CD4-positive, alpha-beta T cell (primary cell): Measurements from ENCODE around the gene EIF4EBP2. TPM values are rescaled to one million over a fixed set of nuclear protein-coding genes. Genes with fewer than 3 reads are reported as not detected.

ENCODE experiments used
- ATAC-seq: fragments of 200-7000 bp; cut with Tn5 transposase; one replicate; pipeline ENCODE4 v1.10.0; 2022; ENCODE audit warnings: mild to moderate bottlenecking; ENCODE audit not compliant: poor library complexity
- CTCF ChIA-PET: fragments of 350-600 bp; sonication (Branson Sonifier 250); formaldehyde crosslinking; loops from one replicate; lab custom pipeline; 2021; ENCODE audit warnings: antibody characterized with exemption, inconsistent platforms; lab: Charles Lee
- POLR2A ChIA-PET: fragments of 350-600 bp; sonication (Branson Sonifier 250); formaldehyde crosslinking; loops from one replicate; lab custom pipeline; 2021; ENCODE audit warnings: antibody characterized with exemption, inconsistent platforms; lab: Charles Lee
- DNase-seq, 14 experiments: peaks; one replicate each; pipeline ENCODE4 v3.0.0-alpha.2; 2013 to 2020; ENCODE audit warnings: mixed read lengths in 2 of 14
- H3K27ac ChIP-seq, 2 donors: one replicate each; pipeline versions ENCODE4 v1.5.1 to v1.7.0; 2013; ENCODE audit warnings: low read length in 2 of 2, low read depth in 1 of 2, mild to moderate bottlenecking in 1 of 2
- H3K27me3 ChIP-seq, 2 experiments: 1 replicate in 1 of 2; 2 replicates in 1 of 2; pipeline versions ENCODE4 v1.6.1 to v1.7.0; 2013; ENCODE audit warnings: low read length in 2 of 2, control low read depth in 1 of 2, mild to moderate bottlenecking in 1 of 2, moderate library complexity in 1 of 2; ENCODE audit not compliant: insufficient read depth in 2 of 2, control insufficient read depth in 1 of 2
- H3K36me3 ChIP-seq: one replicate; pipeline ENCODE4 v1.6.1; 2013; ENCODE audit warnings: low read length, control low read depth; ENCODE audit not compliant: insufficient read depth
- H3K4me1 ChIP-seq: one replicate; pipeline ENCODE4 v1.6.1; 2013; ENCODE audit warnings: low read length, control low read depth; ENCODE audit not compliant: insufficient read depth
- H3K4me3 ChIP-seq: one replicate; pipeline ENCODE4 v1.5.1; 2013; ENCODE audit warnings: mild to moderate bottlenecking, low read length, moderate library complexity
- H3K9me3 ChIP-seq, 2 experiments: 1 replicate in 1 of 2; 2 replicates in 1 of 2; pipeline versions ENCODE4 v1.6.1 to v1.7.0; 2013; ENCODE audit warnings: low read length in 2 of 2, mild to moderate bottlenecking in 2 of 2, control low read depth in 1 of 2, moderate library complexity in 1 of 2; ENCODE audit not compliant: control insufficient read depth in 1 of 2, insufficient read depth in 1 of 2
- H3K27ac Mint-ChIP-seq: one replicate; pipeline ENCODE4 v1.8.0; 2020; ENCODE audit warnings: mixed read lengths
- H3K27me3 Mint-ChIP-seq: one replicate; pipeline ENCODE4 v1.8.0; 2021; ENCODE audit warnings: mixed read lengths
- H3K36me3 Mint-ChIP-seq: one replicate; pipeline ENCODE4 v1.8.0; 2021; ENCODE audit warnings: low read depth, mixed read lengths
- H3K4me1 Mint-ChIP-seq: one replicate; pipeline ENCODE4 v1.8.0; 2021; ENCODE audit warnings: low read depth, mixed read lengths
- H3K4me3 Mint-ChIP-seq: one replicate; pipeline ENCODE4 v1.8.0; 2020; ENCODE audit warnings: mild to moderate bottlenecking, mixed read lengths
- H3K9me3 Mint-ChIP-seq: one replicate; pipeline ENCODE4 v1.8.0; 2020; ENCODE audit warnings: mixed read lengths
- intact Hi-C, 2 experiments: fragments of 100-400 bp; cut with DNase I in 1 of 2; cut with micrococcal nuclease in 1 of 2; formaldehyde crosslinking; loops; one replicate each; pipeline versions ENCODE4 v1.15.1 to v1.9.0; 2023 to 2025; cut with DNase I, micrococcal nuclease
- total RNA-seq, 174 experiments: library from RNA in 2 of 174; stranded (reverse) in 2 of 174; gene quantifications; one replicate each; pipeline ENCODE4 v1.2.3 and lab custom pipeline; 2021 to 2026
- TF ChIP-seq, protein P1 (sequence below): fragments of 200-600 bp; IDR thresholded peaks from one replicate; pipeline ENCODE4 v1.8.0; 2022; ENCODE audit warnings: antibody characterized with exemption, mild to moderate bottlenecking

Gene EIF4EBP2
- total RNA-seq, 2 experiments from 2014 or later = 21.4 to 22.6 TPM

GRCh38 chr10:70432561-70433263, 28.8 kb downstream of the EIF4EBP2 start:
- peaks cover 42% of the 10 kb centered on the region for H3K4me1 Mint-ChIP-seq
- peaks cover 21% of the 10 kb centered on the region for H3K36me3 ChIP-seq
- no peaks in the 10 kb centered on the region for H3K27me3 ChIP-seq
- H3K4me3 ChIP-seq = peak overlapping the region; percentile 47
- peak overlapping the region in 1 of 2 donors; percentile 45 for H3K27ac ChIP-seq
- intact Hi-C loops = no loop called here
- peak overlapping the region; percentile 57 for H3K27ac Mint-ChIP-seq
- ChIA-PET CTCF (no interaction called here), POLR2A (interaction anchor here (1.0 to 1.8 kb wide), 5 partner anchors 8 to 262 kb away, joined by 3 to 13 read pairs (median 3); partner anchors contain the start of genes EIF4EBP2 and SAR1A)
- H3K9me3 ChIP-seq = no peaks in the 10 kb centered on the region
- no peaks in the 10 kb centered on the region for H3K9me3 Mint-ChIP-seq
- H3K4me1 ChIP-seq = peaks cover 32% of the 10 kb centered on the region
- H3K36me3 Mint-ChIP-seq = peaks cover 14% of the 10 kb centered on the region
- peak overlapping the region; percentile 76 for H3K4me3 Mint-ChIP-seq
- peak in 2 of 14 experiments; percentile 22 to 38 for DNase-seq
- peaks cover 2% of the 10 kb centered on the region for H3K27me3 Mint-ChIP-seq
- ATAC-seq = peak; percentile 48
- TF ChIP-seq, protein P1, sequence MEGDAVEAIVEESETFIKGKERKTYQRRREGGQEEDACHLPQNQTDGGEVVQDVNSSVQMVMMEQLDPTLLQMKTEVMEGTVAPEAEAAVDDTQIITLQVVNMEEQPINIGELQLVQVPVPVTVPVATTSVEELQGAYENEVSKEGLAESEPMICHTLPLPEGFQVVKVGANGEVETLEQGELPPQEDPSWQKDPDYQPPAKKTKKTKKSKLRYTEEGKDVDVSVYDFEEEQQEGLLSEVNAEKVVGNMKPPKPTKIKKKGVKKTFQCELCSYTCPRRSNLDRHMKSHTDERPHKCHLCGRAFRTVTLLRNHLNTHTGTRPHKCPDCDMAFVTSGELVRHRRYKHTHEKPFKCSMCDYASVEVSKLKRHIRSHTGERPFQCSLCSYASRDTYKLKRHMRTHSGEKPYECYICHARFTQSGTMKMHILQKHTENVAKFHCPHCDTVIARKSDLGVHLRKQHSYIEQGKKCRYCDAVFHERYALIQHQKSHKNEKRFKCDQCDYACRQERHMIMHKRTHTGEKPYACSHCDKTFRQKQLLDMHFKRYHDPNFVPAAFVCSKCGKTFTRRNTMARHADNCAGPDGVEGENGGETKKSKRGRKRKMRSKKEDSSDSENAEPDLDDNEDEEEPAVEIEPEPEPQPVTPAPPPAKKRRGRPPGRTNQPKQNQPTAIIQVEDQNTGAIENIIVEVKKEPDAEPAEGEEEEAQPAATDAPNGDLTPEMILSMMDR = no peak

GRCh38 chr10:70433581-70434280, 29.8 kb downstream of the EIF4EBP2 start:
- H3K4me1 Mint-ChIP-seq = peaks cover 42% of the 10 kb centered on the region

More at GRCh38 chr10:70433581-70434280, 29.8 kb downstream of the EIF4EBP2 start:
- DNase-seq (no peak), ATAC-seq (no peak)
- peak overlapping the region; percentile 10 for H3K4me3 Mint-ChIP-seq
- peaks cover 32% of the 10 kb centered on the region for H3K4me1 ChIP-seq
- TF ChIP-seq, protein P1 = no peak
- H3K9me3 Mint-ChIP-seq = no peaks in the 10 kb centered on the region
- H3K27ac Mint-ChIP-seq = no peak overlapping the region
- H3K27me3 ChIP-seq = peaks cover 4 to 6% of the 10 kb centered on the region in 2 experiments
- peaks cover 12% of the 10 kb centered on the region for H3K36me3 ChIP-seq
- H3K9me3 ChIP-seq = no peaks in the 10 kb centered on the region
- no peak overlapping the region for H3K4me3 ChIP-seq
- no peak overlapping the region for H3K27ac ChIP-seq
- H3K27me3 Mint-ChIP-seq = peaks cover 8% of the 10 kb centered on the region
- intact Hi-C loops = no loop called here
- peaks cover 6% of the 10 kb centered on the region for H3K36me3 Mint-ChIP-seq
- ChIA-PET POLR2A (interaction anchor here (0.5 to 1.6 kb wide), 4 partner anchors 20 to 263 kb away, joined by 3 to 4 read pairs (median 3); partner anchors contain the start of genes EIF4EBP2 and SAR1A), CTCF (no interaction called here)
